Loucy (cell line): Measurements from ENCODE around the gene SUN1.

ENCODE experiments used
- H2AFZ ChIP-seq: fragments of 200-600 bp; sonication (generic); 2 replicates; pipeline ENCODE4 v1.6.0; 2016; ENCODE audit warnings: antibody characterized with exemption, mild to moderate bottlenecking, low read length, moderate library complexity
- H3F3A ChIP-seq: fragments of 200-600 bp; 2 replicates; pipeline ENCODE4 v1.6.0; 2016; ENCODE audit warnings: antibody characterized with exemption, low read depth, mild to moderate bottlenecking
- H3K27me3 ChIP-seq: fragments of 200-600 bp; sonication (generic); 2 replicates; pipeline ENCODE4 v1.6.1; 2014; ENCODE audit warnings: low read length, mild to moderate bottlenecking; ENCODE audit not compliant: insufficient read depth, poor library complexity, severe bottlenecking
- H3K36me3 ChIP-seq: fragments of 200-600 bp; sonication (generic); 2 replicates; pipeline ENCODE4 v1.6.1; 2016; ENCODE audit warnings: low read length; ENCODE audit not compliant: insufficient read depth
- H3K4me1 ChIP-seq: fragments of 200-600 bp; sonication (generic); 2 replicates; pipeline ENCODE4 v1.5.1; 2014; ENCODE audit warnings: low read length, mild to moderate bottlenecking; ENCODE audit not compliant: insufficient read depth, poor library complexity, severe bottlenecking
- H3K4me2 ChIP-seq: fragments of 200-600 bp; sonication (generic); 2 replicates; pipeline ENCODE4 v1.6.0; 2014; ENCODE audit warnings: antibody characterized with exemption, low read length, low read depth, mild to moderate bottlenecking; ENCODE audit not compliant: poor library complexity, severe bottlenecking
- H3K4me3 ChIP-seq: fragments of 200-600 bp; sonication (generic); 2 replicates; pipeline ENCODE4 v1.5.1; 2014; ENCODE audit warnings: low read length, mild to moderate bottlenecking, mixed read lengths; ENCODE audit not compliant: poor library complexity, severe bottlenecking
- H3K79me2 ChIP-seq: fragments of 200-600 bp; sonication (generic); 2 replicates; pipeline ENCODE4 v1.6.1; 2014; ENCODE audit warnings: low read length; ENCODE audit not compliant: insufficient read depth
- H3K9ac ChIP-seq: fragments of 200-600 bp; sonication (generic); 2 replicates; pipeline ENCODE4 v1.6.0; 2014; ENCODE audit warnings: mild to moderate bottlenecking, low read depth, low read length, moderate library complexity; ENCODE audit not compliant: poor library complexity, severe bottlenecking
- H3K9me2 ChIP-seq: fragments of 200-600 bp; sonication (generic); replicated peaks from 2 replicates; pipeline ENCODE4 v1.6.1; 2016; ENCODE audit warnings: low read depth, low read length, mixed read lengths
- H3K9me3 ChIP-seq: fragments of 200-600 bp; sonication (generic); 2 replicates; pipeline ENCODE4 v1.6.1; 2014; ENCODE audit warnings: mild to moderate bottlenecking, antibody characterized with exemption, low read length, low read depth; ENCODE audit not compliant: insufficient read depth
- H4K20me1 ChIP-seq: fragments of 200-600 bp; sonication (generic); 2 replicates; pipeline ENCODE4 v1.6.0; 2014; ENCODE audit warnings: antibody characterized with exemption, low read length, mild to moderate bottlenecking; ENCODE audit not compliant: insufficient read depth, poor library complexity, severe bottlenecking
- CTCF ChIP-seq: fragments of 200-600 bp; sonication (generic); conservative IDR thresholded peaks from 2 replicates; pipeline ENCODE4 v1.5.1; 2014; ENCODE audit warnings: mild to moderate bottlenecking, antibody characterized with exemption, low read length
- EZH2phosphoT487 ChIP-seq: fragments of 200-600 bp; IDR thresholded peaks from 2 replicates; pipeline ENCODE4 v1.6.1; 2018; ENCODE audit warnings: antibody characterized with exemption, mild to moderate bottlenecking, moderate library complexity, borderline replicate concordance

The SUN1 gene

GRCh38 chr7:835021-835420 is 2.7 kb downstream of the SUN1 start:
- no peaks in the 10 kb centered on the region for H3K27me3 ChIP-seq
- H2AFZ ChIP-seq: no peak overlapping the region
- peaks cover 13% of the 10 kb centered on the region; the same call in 1 of the 2 replicates for H3K36me3 ChIP-seq
- H3K9ac ChIP-seq: no peak overlapping the region
- H3K79me2 ChIP-seq: peaks cover 61% of the 10 kb centered on the region
- H3K9me3 ChIP-seq: no peaks in the 10 kb centered on the region
- peaks cover 15% of the 10 kb centered on the region for H3K4me1 ChIP-seq
- H3K9me2 ChIP-seq: no peaks in the 10 kb centered on the region
- peaks cover 28% of the 10 kb centered on the region for H4K20me1 ChIP-seq
- no peak overlapping the region for H3K4me3 ChIP-seq
- H3F3A ChIP-seq: peaks cover 3% of the 10 kb centered on the region; the same call in 1 of the 2 replicates
- H3K4me2 ChIP-seq: no peak overlapping the region
- TF ChIP-seq EZH2phosphoT487 (no peak), CTCF (no peak)

- peaks cover 15% of the 10 kb centered on the region for H3K4me1 ChIP-seq
- TF ChIP-seq EZH2phosphoT487: no peak
- no peak for TF ChIP-seq CTCF
- H3K36me3 ChIP-seq: peaks cover 17% of the 10 kb centered on the region; the same call in 1 of the 2 replicates
- H3K9me3 ChIP-seq: no peaks in the 10 kb centered on the region
- peaks cover 3% of the 10 kb centered on the region; the same call in 1 of the 2 replicates for H3F3A ChIP-seq
- peaks cover 21% of the 10 kb centered on the region for H4K20me1 ChIP-seq
- no peaks in the 10 kb centered on the region for H3K9me2 ChIP-seq
- no peak overlapping the region for H3K4me2 ChIP-seq
- no peak overlapping the region for H2AFZ ChIP-seq
- H3K9ac ChIP-seq: no peak overlapping the region
- peaks cover 54% of the 10 kb centered on the region for H3K79me2 ChIP-seq
- no peak overlapping the region for H3K4me3 ChIP-seq
- H3K27me3 ChIP-seq: no peaks in the 10 kb centered on the region
These were observed 3.5 kb downstream of the SUN1 start for GRCh38 chr7:835485-836401.

- TF ChIP-seq EZH2phosphoT487 (no peak), CTCF (peak; percentile 49)
- H3F3A ChIP-seq: peaks cover 3% of the 10 kb centered on the region; the same call in 1 of the 2 replicates
- no peak overlapping the region for H3K4me2 ChIP-seq
- peaks cover 49% of the 10 kb centered on the region for H3K79me2 ChIP-seq
- no peak overlapping the region for H2AFZ ChIP-seq
- H3K27me3 ChIP-seq: no peaks in the 10 kb centered on the region
- H3K9ac ChIP-seq: no peak overlapping the region
- H3K36me3 ChIP-seq: peaks cover 17% of the 10 kb centered on the region; the same call in 1 of the 2 replicates
- H4K20me1 ChIP-seq: peaks cover 17% of the 10 kb centered on the region
- peaks cover 14% of the 10 kb centered on the region for H3K4me1 ChIP-seq
- H3K9me2 ChIP-seq: no peaks in the 10 kb centered on the region
- no peaks in the 10 kb centered on the region for H3K9me3 ChIP-seq
- H3K4me3 ChIP-seq: no peak overlapping the region
These were observed 4.2 kb downstream of the SUN1 start for GRCh38 chr7:836429-836828.
